DOHH2 (cell line): ENCODE data around the gene KIAA0408.

Source experiments
- EZH2phosphoT487 ChIP-seq: fragments of 200-600 bp; sonication (generic); IDR thresholded peaks from 2 replicates; pipeline ENCODE4 v1.6.1; 2017; ENCODE audit warnings: borderline replicate concordance, mild to moderate bottlenecking, antibody characterized with exemption, low read length, moderate library complexity, mixed read lengths
- TF ChIP-seq, protein P1 (sequence below): fragments of 200-600 bp; sonication (generic); IDR thresholded peaks from one replicate; pipeline ENCODE4 v1.5.1; 2014; ENCODE audit warnings: antibody characterized with exemption, mild to moderate bottlenecking, low read depth, low read length; ENCODE audit not compliant: poor library complexity, severe bottlenecking

DNA sequence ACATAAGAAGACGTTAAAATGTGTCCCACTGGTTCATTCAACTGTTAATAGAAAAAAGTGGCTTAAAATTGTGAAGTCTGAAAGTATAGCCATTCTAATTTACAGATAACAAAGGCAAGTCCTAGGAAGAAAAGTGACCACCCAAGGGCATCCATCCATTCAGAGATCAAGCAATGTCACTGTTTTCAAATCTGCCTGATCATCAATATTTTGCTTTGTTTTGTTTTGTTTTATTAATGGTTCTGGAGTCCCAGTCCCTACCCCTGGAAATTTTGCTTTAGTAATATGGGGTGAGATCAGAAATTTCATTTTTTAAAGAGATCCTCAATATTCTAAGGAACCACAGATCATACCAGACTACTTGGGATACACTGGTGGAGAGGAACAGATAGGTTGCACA, 17.3 kb downstream of the KIAA0408 start:
- TF ChIP-seq, protein P1, sequence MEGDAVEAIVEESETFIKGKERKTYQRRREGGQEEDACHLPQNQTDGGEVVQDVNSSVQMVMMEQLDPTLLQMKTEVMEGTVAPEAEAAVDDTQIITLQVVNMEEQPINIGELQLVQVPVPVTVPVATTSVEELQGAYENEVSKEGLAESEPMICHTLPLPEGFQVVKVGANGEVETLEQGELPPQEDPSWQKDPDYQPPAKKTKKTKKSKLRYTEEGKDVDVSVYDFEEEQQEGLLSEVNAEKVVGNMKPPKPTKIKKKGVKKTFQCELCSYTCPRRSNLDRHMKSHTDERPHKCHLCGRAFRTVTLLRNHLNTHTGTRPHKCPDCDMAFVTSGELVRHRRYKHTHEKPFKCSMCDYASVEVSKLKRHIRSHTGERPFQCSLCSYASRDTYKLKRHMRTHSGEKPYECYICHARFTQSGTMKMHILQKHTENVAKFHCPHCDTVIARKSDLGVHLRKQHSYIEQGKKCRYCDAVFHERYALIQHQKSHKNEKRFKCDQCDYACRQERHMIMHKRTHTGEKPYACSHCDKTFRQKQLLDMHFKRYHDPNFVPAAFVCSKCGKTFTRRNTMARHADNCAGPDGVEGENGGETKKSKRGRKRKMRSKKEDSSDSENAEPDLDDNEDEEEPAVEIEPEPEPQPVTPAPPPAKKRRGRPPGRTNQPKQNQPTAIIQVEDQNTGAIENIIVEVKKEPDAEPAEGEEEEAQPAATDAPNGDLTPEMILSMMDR: no peak
- TF ChIP-seq EZH2phosphoT487: no peak
